ENCODE data around the gene RNF17. TPM values are rescaled to one million over a fixed set of nuclear protein-coding genes. Genes with fewer than 3 reads are reported as not detected.

The RNF17 gene
- total RNA-seq, 1 experiment from 2014 or later: not detected

DNA sequence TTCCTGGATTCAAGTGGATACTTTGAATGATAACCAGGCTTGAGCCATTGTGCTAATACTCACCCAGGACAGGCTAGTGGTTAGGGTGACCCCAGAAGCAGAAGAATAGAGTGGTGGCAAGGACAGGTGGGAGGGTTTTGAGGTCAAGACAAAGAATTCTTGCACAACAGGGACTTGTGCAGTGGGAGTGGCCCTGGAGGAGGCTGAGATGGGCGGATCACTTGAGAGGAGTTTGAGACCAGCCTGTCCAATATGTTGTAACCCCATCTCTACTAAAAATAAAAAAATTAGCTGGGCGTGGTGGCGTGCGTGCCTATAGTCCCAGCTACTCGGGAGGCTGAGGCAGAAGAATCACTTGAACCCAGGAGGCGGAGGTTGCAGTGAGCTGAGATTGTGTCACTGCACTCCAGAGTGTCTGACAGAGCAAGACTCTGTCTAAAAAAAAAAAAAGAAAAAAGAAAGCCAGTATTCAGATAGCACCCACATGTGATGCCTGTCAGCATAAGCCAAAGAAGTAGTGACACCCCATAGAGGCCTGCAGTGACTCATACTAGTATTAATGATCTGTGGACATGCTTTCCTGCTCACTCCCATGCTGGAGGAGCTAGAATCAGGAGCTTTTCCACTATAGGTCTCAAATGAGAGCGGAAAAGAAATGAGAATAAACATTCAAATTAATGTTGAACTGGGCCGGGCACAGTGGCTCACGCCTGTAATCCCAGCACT is 78.7 kb downstream of the RNF17 start:
- RAD21 ChIA-PET (ENCODE audit: low non-redundant PET in 1 of 2, low total read pairs in 2 of 2, uncharacterized antibody in 2 of 2, unreplicated experiment in 2 of 2): no interaction called here
- ATAC-seq (no peak), DNase-seq (ENCODE audit: low read depth, low spot score) (no peak)
- TF ChIP-seq, protein P1, sequence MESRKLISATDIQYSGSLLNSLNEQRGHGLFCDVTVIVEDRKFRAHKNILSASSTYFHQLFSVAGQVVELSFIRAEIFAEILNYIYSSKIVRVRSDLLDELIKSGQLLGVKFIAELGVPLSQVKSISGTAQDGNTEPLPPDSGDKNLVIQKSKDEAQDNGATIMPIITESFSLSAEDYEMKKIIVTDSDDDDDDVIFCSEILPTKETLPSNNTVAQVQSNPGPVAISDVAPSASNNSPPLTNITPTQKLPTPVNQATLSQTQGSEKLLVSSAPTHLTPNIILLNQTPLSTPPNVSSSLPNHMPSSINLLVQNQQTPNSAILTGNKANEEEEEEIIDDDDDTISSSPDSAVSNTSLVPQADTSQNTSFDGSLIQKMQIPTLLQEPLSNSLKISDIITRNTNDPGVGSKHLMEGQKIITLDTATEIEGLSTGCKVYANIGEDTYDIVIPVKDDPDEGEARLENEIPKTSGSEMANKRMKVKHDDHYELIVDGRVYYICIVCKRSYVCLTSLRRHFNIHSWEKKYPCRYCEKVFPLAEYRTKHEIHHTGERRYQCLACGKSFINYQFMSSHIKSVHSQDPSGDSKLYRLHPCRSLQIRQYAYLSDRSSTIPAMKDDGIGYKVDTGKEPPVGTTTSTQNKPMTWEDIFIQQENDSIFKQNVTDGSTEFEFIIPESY (IDR thresholded peaks at IDR 0.05; ENCODE audit: extremely low read depth, insufficient replicate concordance, low read length): no peak
- TF ChIP-seq ELF1 (IDR thresholded peaks at IDR 0.05; ENCODE audit: borderline replicate concordance, low read depth) (no peak), SP1 (IDR thresholded peaks at IDR 0.05; ENCODE audit: low read depth) (no peak), RAD21 (IDR thresholded peaks at IDR 0.05; ENCODE audit: low read depth) (no peak), YY1 (IDR thresholded peaks at IDR 0.05; ENCODE audit: extremely low read depth, insufficient replicate concordance, low read depth, low read length) (no peak), TCF7L2 (IDR thresholded peaks at IDR 0.05; ENCODE audit: borderline replicate concordance, extremely low read depth, insufficient read depth, insufficient read length) (no peak), SIN3A (IDR thresholded peaks at IDR 0.05; ENCODE audit: low read depth) (no peak)
- Histone ChIP-seq H3K9ac (ENCODE audit: low read length) (no peak overlapping the region), H3K36me3 (ENCODE audit: control insufficient read depth in 1 of 2, insufficient read depth in 2 of 2, low read length in 2 of 2) (no peaks in the 10 kb centered on the region), H3K4me3 (replicated peaks in 1 of 2; ENCODE audit: low read depth in 1 of 2, low read length in 2 of 2) (no peak overlapping the region), H3K9me2 (ENCODE audit: insufficient read depth) (no peaks in the 10 kb centered on the region), H3K4me1 (ENCODE audit: control insufficient read depth in 1 of 2, insufficient read depth in 2 of 2, low read length in 2 of 2) (no peaks in the 10 kb centered on the region), H4K20me1 (ENCODE audit: insufficient read depth) (no peaks in the 10 kb centered on the region), H3K27me3 (ENCODE audit: insufficient read depth, low read length) (no peaks in the 10 kb centered on the region), H3K9me3 (ENCODE audit: control insufficient read depth in 1 of 2, insufficient read depth in 1 of 2, low read depth in 1 of 2, low read length in 2 of 2) (no peaks in the 10 kb centered on the region), H3K4me2 (ENCODE audit: low read length) (no peak overlapping the region), H3K27ac (ENCODE audit: low read depth, low read length) (no peak overlapping the region), H2AFZ (ENCODE audit: low read depth, low read length, poor library complexity, severe bottlenecking) (no peak overlapping the region), H3K79me2 (ENCODE audit: insufficient read depth, low read length) (no peaks in the 10 kb centered on the region)
- BruUV-seq (replicated peaks): no TSS peak
- POLR2A ChIA-PET: no interaction called here
- CTCF ChIA-PET: no interaction called here
- intact Hi-C loops (cut with micrococcal nuclease): no loop called here
